ENCODE results near the gene TRPM1.
"Not testable (repeated sequence)": the region's sequence is repeated elsewhere in the genome, so short reads cannot be mapped to it uniquely, and the experiment has no call there.

GRCh38 chr15:31088041-31088440 lies 13.5 kb downstream of the TRPM1 start:
- TF ChIP-seq POLR2A, CTCF (IDR thresholded peaks at IDR 0.05): not testable (repeated sequence)
